Adrenal gland (tissue), 12 donors: ENCODE data around the gene VARS1. TPM values are rescaled to one million over a fixed set of nuclear protein-coding genes. Genes with fewer than 3 reads are reported as not detected.
"Not testable (repeated sequence)": the region's sequence is repeated elsewhere in the genome, so short reads cannot be mapped to it uniquely, and the experiment has no call there.

ENCODE experiments used
- DNase-seq, 7 donors: peaks; one replicate each; pipeline ENCODE4 v3.0.0-alpha.2; 2019 to 2020
- H3K27ac ChIP-seq, 5 donors: fragments of 200-600 bp; sonication (generic) in 4 of 5; 1 replicate in 3 of 5; 2 replicates in 2 of 5; pipeline versions ENCODE4 v1.5.1 to v1.8.0; 2016 to 2020; ENCODE audit warnings: mild to moderate bottlenecking in 1 of 5
- H3K27me3 ChIP-seq: fragments of 200-600 bp; 2 replicates; pipeline ENCODE4 v1.8.0; 2021
- H3K36me3 ChIP-seq, 2 donors: fragments of 200-600 bp; replicated peaks in 1 of 2; 1 replicate in 1 of 2; 2 replicates in 1 of 2; pipeline versions ENCODE4 v1.5.1 to v1.8.0; 2018 to 2022
- H3K4me1 ChIP-seq, 2 donors: fragments of 200-600 bp; replicated peaks in 1 of 2; 1 replicate in 1 of 2; 2 replicates in 1 of 2; pipeline versions ENCODE4 v1.5.1 to v1.8.0; 2018 to 2021
- H3K4me3 ChIP-seq, 4 donors: fragments of 200-600 bp; sonication (generic) in 3 of 4; one replicate each; pipeline ENCODE4 v1.5.1; 2016 to 2018
- H3K9me3 ChIP-seq, 3 donors: fragments of 200-600 bp; sonication (generic) in 1 of 3; replicated peaks in 1 of 3; 1 replicate in 2 of 3; 2 replicates in 1 of 3; pipeline versions ENCODE4 v1.5.1 to v1.8.0; 2016 to 2021
- POLR2A ChIP-seq, 2 donors: fragments of 450-650 bp; IDR thresholded peaks; one replicate each; pipeline ENCODE4 v1.6.1; 2017; ENCODE audit warnings: antibody characterized with exemption in 2 of 2, mild to moderate bottlenecking in 2 of 2, moderate library complexity in 1 of 2
- WGBS, 4 donors: extraction: QIAGEN DNeasy Blood & Tissue Kit in 2 of 4; methylation state at CpG; one replicate each; pipeline versions ENCODE4 v1.1.5 to v1.1.7; 2013 to 2017; 5-methylcytosine and 5-hydroxymethylcytosine counted together
- intact Hi-C, 2 donors: fragments of 100-400 bp; cut with DNase I; formaldehyde crosslinking; loops; one replicate each; pipeline versions ENCODE4 v1.14.1 to v1.15.0; 2022 to 2023
- polyA plus RNA-seq, 3 donors: library from polyadenylated mRNA; stranded (reverse); fragments of 200-250 nt in 2 of 3; fragments of 350-450 nt in 1 of 3; fragmentation: Illumina TruSeq in 1 of 3; extraction: RNeasy Lipid Tissue Mini Kit (QIAGEN cat#74804) in 1 of 3; gene quantifications; one replicate each; pipeline ENCODE4 v1.2.3, GENCODE V29; 2013 to 2014
- total RNA-seq, 9 donors: library from RNA; depleted of rRNA in 4 of 9; stranded (reverse); fragments of >200 nt in 4 of 9; fragments of 120-200 nt in 1 of 9; fragmentation: NEBNext Ultra II Directional in 1 of 9; extraction: Animal tissue kit (Norgen Biotek cat#: 25700) in 1 of 9; gene quantifications; one replicate each; pipeline versions ENCODE4 v1.1.0 to v1.2.4, GENCODE V29; 2013 to 2023
- TF ChIP-seq, protein P1 (sequence below), 6 experiments: fragments of 450-650 bp in 4 of 6; fragments of 200-600 bp in 2 of 6; sonication (generic) in 1 of 6; IDR thresholded peaks; 1 replicate in 5 of 6; 2 replicates in 1 of 6; pipeline versions ENCODE4 v1.5.1 to v1.8.0; 2016 to 2021; ENCODE audit warnings: antibody characterized with exemption in 6 of 6, mild to moderate bottlenecking in 2 of 6, moderate library complexity in 1 of 6
- donor health status: healthy with polysubstance abuse.
- donor health status: Bipolar disorder and iron deficiency.
- donor health status: DM: yes; HTN: yes; CAD: no.
- donor health status: DM: no; HTN: no; CAD: no.
- donor health status: DM: no; HTN: no; CAD: no.
- donor health status: DM: yes; HTN: yes; CAD: no.

VARS1 gene
- total and polyA plus RNA-seq, 12 donors: 15.0 to 90.8 (median 57.8) TPM

GRCh38 chr6:31825553-31825952 is 30.0 kb upstream of the VARS1 start:
- no peaks in the 10 kb centered on the region for H3K27me3 ChIP-seq
- TF ChIP-seq POLR2A (IDR thresholded peaks at IDR 0.05): no peak
- TF ChIP-seq, protein P1, sequence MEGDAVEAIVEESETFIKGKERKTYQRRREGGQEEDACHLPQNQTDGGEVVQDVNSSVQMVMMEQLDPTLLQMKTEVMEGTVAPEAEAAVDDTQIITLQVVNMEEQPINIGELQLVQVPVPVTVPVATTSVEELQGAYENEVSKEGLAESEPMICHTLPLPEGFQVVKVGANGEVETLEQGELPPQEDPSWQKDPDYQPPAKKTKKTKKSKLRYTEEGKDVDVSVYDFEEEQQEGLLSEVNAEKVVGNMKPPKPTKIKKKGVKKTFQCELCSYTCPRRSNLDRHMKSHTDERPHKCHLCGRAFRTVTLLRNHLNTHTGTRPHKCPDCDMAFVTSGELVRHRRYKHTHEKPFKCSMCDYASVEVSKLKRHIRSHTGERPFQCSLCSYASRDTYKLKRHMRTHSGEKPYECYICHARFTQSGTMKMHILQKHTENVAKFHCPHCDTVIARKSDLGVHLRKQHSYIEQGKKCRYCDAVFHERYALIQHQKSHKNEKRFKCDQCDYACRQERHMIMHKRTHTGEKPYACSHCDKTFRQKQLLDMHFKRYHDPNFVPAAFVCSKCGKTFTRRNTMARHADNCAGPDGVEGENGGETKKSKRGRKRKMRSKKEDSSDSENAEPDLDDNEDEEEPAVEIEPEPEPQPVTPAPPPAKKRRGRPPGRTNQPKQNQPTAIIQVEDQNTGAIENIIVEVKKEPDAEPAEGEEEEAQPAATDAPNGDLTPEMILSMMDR (IDR thresholded peaks at IDR 0.05): no peak
- H3K36me3 ChIP-seq: no peaks in the 10 kb centered on the region
- intact Hi-C loops: no loop called here
- H3K9me3 ChIP-seq: no peaks in the 10 kb centered on the region
- H3K27ac ChIP-seq: peak overlapping the region in 3 of 5 donors; percentile 88 to 98 (median 89)
- H3K4me1 ChIP-seq: peaks cover 17 to 39% of the 10 kb centered on the region in 2 donors
- no peak for DNase-seq
- 74 to 82% (median 76%) methylated on average over 4 of the region's 4 CpGs for WGBS, 4 donors
- H3K4me3 ChIP-seq: no peak overlapping the region

GRCh38 chr6:31823592-31824196 is 28.1 kb upstream of the VARS1 start:
- Histone ChIP-seq H3K27ac (peak overlapping the region; percentile 58 to 100 (median 97)), H3K4me1 (peaks cover 25 to 53% of the 10 kb centered on the region in 2 donors)
- H3K4me3 ChIP-seq, H3K9me3 ChIP-seq, H3K36me3 ChIP-seq, DNase-seq, intact Hi-C loops, H3K27me3 ChIP-seq: not testable (repeated sequence)
- WGBS, 4 donors: 82 to 89% (median 88%) methylated on average over 9 of the region's 9 CpGs

GRCh38 chr6:31822036-31822821 is 26.7 kb upstream of the VARS1 start:
- Histone ChIP-seq H3K36me3 (no peaks in the 10 kb centered on the region), H3K9me3 (no peaks in the 10 kb centered on the region), H3K27me3 (no peaks in the 10 kb centered on the region), H3K4me1 (peaks cover 29 to 66% of the 10 kb centered on the region in 2 donors), H3K4me3 (peak overlapping the region in 2 of 4 donors; percentile 50 to 55), H3K27ac (peak overlapping the region; percentile 89 to 100 (median 97))
- intact Hi-C loops: no loop called here
- DNase-seq: peak; percentile 91 to 97 (median 94)
- TF ChIP-seq, protein P1 (IDR thresholded peaks at IDR 0.05): no peak
- TF ChIP-seq POLR2A (IDR thresholded peaks at IDR 0.05): peak; percentile 30 to 82
- 1 to 3% (median 2%) methylated on average over 19 to 24 of the region's 25 CpGs for WGBS, 4 donors

DNA sequence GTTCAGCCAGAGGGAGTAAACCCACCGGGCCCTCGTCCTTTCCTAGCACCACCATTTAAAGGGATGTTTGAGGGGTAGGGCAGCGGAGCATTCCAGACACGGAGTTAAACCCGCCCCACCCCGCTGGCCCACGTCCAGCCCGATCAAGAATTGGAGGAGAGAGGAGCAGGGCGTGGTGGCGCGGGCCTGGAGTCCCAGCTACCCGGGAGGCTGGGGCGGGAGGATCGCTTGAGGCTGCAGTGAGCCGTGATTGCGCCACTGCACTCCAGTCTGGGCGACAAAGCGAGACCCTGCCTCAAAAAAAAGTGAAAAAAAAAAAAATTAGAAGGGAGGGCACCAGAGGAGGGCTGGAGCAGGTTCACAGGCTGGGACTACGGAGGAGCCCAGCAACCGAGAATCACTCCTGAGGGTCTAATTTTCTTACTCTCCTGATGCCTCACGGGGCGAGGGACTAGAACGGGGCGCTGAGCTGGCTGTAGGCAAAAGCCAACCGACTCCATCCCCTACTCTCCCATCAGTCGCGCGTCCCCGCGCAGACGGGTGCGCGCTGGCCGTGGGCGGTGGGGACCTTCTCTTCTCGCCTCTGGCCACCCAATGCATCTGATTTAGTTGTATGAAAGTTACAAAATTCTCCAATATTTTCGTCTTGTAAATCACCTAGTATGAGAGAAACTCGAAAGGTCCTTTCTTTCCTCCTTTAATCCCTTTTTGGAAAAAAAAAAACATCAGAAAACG is 25.9 kb upstream of the VARS1 start:
- Histone ChIP-seq H3K36me3 (no peaks in the 10 kb centered on the region), H3K4me3 (peak overlapping the region in 3 of 4 donors; percentile 22 to 55 (median 50)), H3K27ac (peak overlapping the region; percentile 89 to 100 (median 97)), H3K4me1 (peaks cover 27 to 61% of the 10 kb centered on the region in 2 donors), H3K27me3 (no peaks in the 10 kb centered on the region), H3K9me3 (no peaks in the 10 kb centered on the region)
- TF ChIP-seq POLR2A (IDR thresholded peaks at IDR 0.05): no peak
- TF ChIP-seq, protein P1 (IDR thresholded peaks at IDR 0.05): no peak
- intact Hi-C loops: no loop called here
- peak; percentile 64 to 88 (median 78) for DNase-seq
- 1 to 4% (median 3%) methylated on average over 33 to 39 of the region's 39 CpGs for WGBS, 4 donors

DNA sequence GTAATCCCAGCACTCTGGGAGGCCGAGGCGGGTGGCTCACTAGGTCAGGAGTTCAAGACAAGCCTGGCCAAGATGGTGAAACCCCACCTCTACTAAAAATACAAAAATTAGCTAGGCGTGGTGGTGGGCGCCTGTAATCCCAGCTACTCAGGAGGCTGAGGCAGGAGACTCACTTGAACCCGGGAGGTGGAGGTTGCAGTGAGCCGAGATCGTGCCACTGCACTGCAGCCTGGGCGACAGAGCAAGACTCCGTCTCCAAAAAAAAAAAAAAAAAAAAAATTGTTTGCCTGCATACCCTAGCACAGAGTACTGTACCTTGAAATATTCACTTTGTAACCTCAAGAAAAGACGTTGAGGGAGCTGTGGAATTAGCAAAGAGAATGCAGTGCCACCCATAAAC is 24.8 kb upstream of the VARS1 start:
- intact Hi-C loops, H3K36me3 ChIP-seq, DNase-seq, H3K27me3 ChIP-seq, H3K9me3 ChIP-seq, H3K4me3 ChIP-seq: not testable (repeated sequence)
- 89 to 95% (median 92%) methylated on average over 9 to 10 of the region's 10 CpGs for WGBS, 4 donors
- H3K4me1 ChIP-seq: peaks cover 24 to 54% of the 10 kb centered on the region in 2 donors
- H3K27ac ChIP-seq: peak overlapping the region in 3 of 5 donors; percentile 77 to 100 (median 82)
